H1 (cell line): ENCODE data around the gene SHISA6. TPM values are rescaled to one million over a fixed set of nuclear protein-coding genes. Genes with fewer than 3 reads are reported as not detected.

Experiments
- CTCF ChIA-PET: fragments of 300-600 bp; sonication (Branson Sonifier 250); formaldehyde crosslinking; loops from one replicate; lab custom pipeline; 2021; ENCODE audit not compliant: partially characterized antibody; lab: Charles Lee
- POLR2A ChIA-PET: fragments of 300-600 bp; sonication (Branson Sonifier 250); formaldehyde crosslinking; loops from one replicate; lab custom pipeline; 2021; ENCODE audit warnings: inconsistent platforms; ENCODE audit not compliant: partially characterized antibody; lab: Charles Lee
- DNase-seq, 2 experiments: peaks; one replicate each; pipeline versions ENCODE4 v3.0.0 to v3.0.0-alpha.2; 2010 to 2022; ENCODE audit warnings: low spot score in 2 of 2, low read depth in 1 of 2, mixed read lengths in 1 of 2
- FAIRE-seq: peaks from 2 replicates; lab custom pipeline; 2011; peaks lifted over from hg19 to GRCh38; lab: Jason Lieb, UNC
- H2AFZ ChIP-seq: 2 replicates; pipeline ENCODE4 v1.8.1; 2012; ENCODE audit warnings: low read length, inconsistent platforms
- H2AK5ac ChIP-seq: 2 replicates; pipeline ENCODE4 v1.6.1; 2013; ENCODE audit warnings: low read depth, low read length
- H2BK120ac ChIP-seq: replicated peaks from 2 replicates; pipeline ENCODE3; 2013; ENCODE audit warnings: low read depth, low read length, inconsistent platforms
- H2BK12ac ChIP-seq: 2 replicates; pipeline ENCODE4 v1.6.1; 2013; ENCODE audit warnings: low read depth, low read length
- H2BK15ac ChIP-seq: 2 replicates; pipeline ENCODE4 v1.6.1; 2013; ENCODE audit warnings: low read length
- H2BK20ac ChIP-seq: 2 replicates; pipeline ENCODE4 v1.6.1; 2013; ENCODE audit warnings: low read length
- H2BK5ac ChIP-seq: 2 replicates; pipeline ENCODE4 v1.6.1; 2013; ENCODE audit warnings: low read depth, low read length
- H3K14ac ChIP-seq: 2 replicates; pipeline ENCODE4 v1.6.1; 2013; ENCODE audit warnings: inconsistent platforms; ENCODE audit not compliant: insufficient read length
- H3K18ac ChIP-seq: 2 replicates; pipeline ENCODE4 v1.6.1; 2013; ENCODE audit warnings: low read length; ENCODE audit errors: extremely low read depth
- H3K23ac ChIP-seq: 2 replicates; pipeline ENCODE4 v1.6.1; 2013; ENCODE audit warnings: inconsistent platforms; ENCODE audit not compliant: insufficient read length
- H3K23me2 ChIP-seq: 2 replicates; pipeline ENCODE4 v1.6.1; 2013; ENCODE audit warnings: low read depth, low read length
- H3K27ac ChIP-seq: 2 replicates; pipeline ENCODE4 v1.6.1; 2011; ENCODE audit warnings: low read depth, low read length, inconsistent platforms
- H3K27me3 ChIP-seq, 4 experiments: replicated peaks in 1 of 4; 1 replicate in 1 of 4; 2 replicates in 3 of 4; pipeline versions ENCODE4 v1.6.1 to v1.8.1; 2011 to 2013; ENCODE audit warnings: low read length in 3 of 4, mild to moderate bottlenecking in 3 of 4, inconsistent platforms in 2 of 4, mixed read lengths in 2 of 4, moderate library complexity in 1 of 4; ENCODE audit not compliant: control insufficient read depth in 3 of 4, insufficient read depth in 3 of 4; ENCODE audit errors: extremely low read depth in 1 of 4
- H3K36me3 ChIP-seq, 4 experiments: 2 replicates each; pipeline versions ENCODE4 v1.6.1 to v1.8.1; 2011 to 2013; ENCODE audit warnings: mild to moderate bottlenecking in 4 of 4, low read length in 3 of 4, moderate library complexity in 2 of 4, control low read depth in 1 of 4, inconsistent platforms in 1 of 4; ENCODE audit not compliant: insufficient read depth in 4 of 4, control insufficient read depth in 2 of 4
- H3K4ac ChIP-seq: replicated peaks from 2 replicates; pipeline ENCODE3; 2013; ENCODE audit warnings: low read length, low read depth, mixed read lengths, inconsistent platforms; ENCODE audit not compliant: insufficient read length
- H3K4me1 ChIP-seq, 4 experiments: replicated peaks in 1 of 4; 1 replicate in 1 of 4; 2 replicates in 3 of 4; pipeline versions ENCODE4 v1.6.1 to v1.8.1; 2011 to 2013; ENCODE audit warnings: low read length in 3 of 4, inconsistent platforms in 2 of 4, mixed read lengths in 1 of 4; ENCODE audit not compliant: insufficient read depth in 4 of 4, control insufficient read depth in 3 of 4
- H3K4me2 ChIP-seq, 2 experiments: 2 replicates each; pipeline versions ENCODE4 v1.6.1 to v1.8.1; 2011 to 2013; ENCODE audit warnings: low read depth in 2 of 2, low read length in 2 of 2, control low read depth in 1 of 2, inconsistent platforms in 1 of 2, mild to moderate bottlenecking in 1 of 2; ENCODE audit not compliant: insufficient read depth in 1 of 2
- H3K4me3 ChIP-seq, 4 experiments: fragments of 200-600, 300-600 bp in 1 of 4; sonication (generic), shearing (Covaris generic), sonication (Bioruptor Twin) in 1 of 4; 2 replicates each; pipeline versions ENCODE4 v1.5.1 to v1.8.1; 2011 to 2016; ENCODE audit warnings: low read length in 4 of 4, low read depth in 3 of 4, control low read depth in 2 of 4, inconsistent platforms in 2 of 4, mild to moderate bottlenecking in 2 of 4, mixed read lengths in 1 of 4, moderate library complexity in 1 of 4; ENCODE audit not compliant: insufficient read depth in 2 of 4; ENCODE audit errors: extremely low read depth in 1 of 4
- H3K56ac ChIP-seq: replicated peaks from 2 replicates; pipeline ENCODE3; 2013; ENCODE audit warnings: low read depth, mild to moderate bottlenecking, mixed read lengths, low read length, inconsistent platforms; ENCODE audit not compliant: insufficient read length
- H3K79me1 ChIP-seq: 2 replicates; pipeline ENCODE4 v1.6.1; 2013; ENCODE audit warnings: low read depth, low read length, control low read depth
- H3K79me2 ChIP-seq, 2 experiments: 2 replicates each; pipeline versions ENCODE4 v1.6.1 to v1.8.1; 2012 to 2013; ENCODE audit warnings: low read length in 2 of 2, mild to moderate bottlenecking in 2 of 2, inconsistent platforms in 1 of 2; ENCODE audit not compliant: insufficient read depth in 2 of 2, control insufficient read depth in 1 of 2
- H3K9ac ChIP-seq, 4 experiments: replicated peaks in 1 of 4; 1 replicate in 1 of 4; 2 replicates in 3 of 4; pipeline versions ENCODE4 v1.6.1 to v1.8.1; 2011 to 2013; ENCODE audit warnings: low read depth in 3 of 4, low read length in 3 of 4, control low read depth in 2 of 4, mild to moderate bottlenecking in 2 of 4, moderate library complexity in 2 of 4, inconsistent platforms in 1 of 4; ENCODE audit errors: extremely low read depth in 1 of 4
- H3K9me3 ChIP-seq, 2 experiments: 2 replicates each; pipeline versions ENCODE4 v1.6.1 to v1.8.1; 2012 to 2013; ENCODE audit warnings: mild to moderate bottlenecking in 2 of 2, moderate library complexity in 2 of 2, control low read depth in 1 of 2, inconsistent platforms in 1 of 2, low read depth in 1 of 2, low read length in 1 of 2, mixed read lengths in 1 of 2; ENCODE audit not compliant: insufficient read depth in 2 of 2
- H4K20me1 ChIP-seq, 2 experiments: replicated peaks in 1 of 2; 2 replicates each; pipeline versions ENCODE3 to v1.8.1; 2011 to 2013; ENCODE audit warnings: inconsistent platforms in 2 of 2, low read length in 2 of 2, mild to moderate bottlenecking in 1 of 2; ENCODE audit not compliant: insufficient read depth in 2 of 2, control insufficient read depth in 1 of 2
- H4K5ac ChIP-seq: 2 replicates; pipeline ENCODE4 v1.6.1; 2013; ENCODE audit warnings: low read length, low read depth, mixed read lengths, inconsistent platforms; ENCODE audit not compliant: insufficient read length
- H4K8ac ChIP-seq: 2 replicates; pipeline ENCODE4 v1.8.0; 2013; ENCODE audit warnings: mild to moderate bottlenecking, moderate library complexity, low read length, inconsistent platforms; ENCODE audit not compliant: insufficient read depth; ENCODE audit errors: extremely low read depth
- H4K91ac ChIP-seq: replicated peaks from 2 replicates; pipeline ENCODE3; 2013; ENCODE audit warnings: low read length, mixed read lengths, inconsistent platforms; ENCODE audit not compliant: insufficient read length
- E2F6 ChIP-seq: IDR thresholded peaks from 2 replicates; pipeline ENCODE4 v1.6.1; 2012; ENCODE audit warnings: inconsistent platforms
- EZH2 ChIP-seq: fragments of 200-600 bp; sonication (generic); IDR thresholded peaks from 2 replicates; pipeline ENCODE4 v1.7.1; 2012; ENCODE audit warnings: low read depth, mild to moderate bottlenecking, moderate library complexity, low read length, inconsistent platforms; ENCODE audit not compliant: severe bottlenecking
- PHF8 ChIP-seq: fragments of 200-600 bp; sonication (generic); conservative IDR thresholded peaks from 2 replicates; pipeline ENCODE4 v1.7.1; 2012; ENCODE audit warnings: low read depth, mild to moderate bottlenecking, inconsistent platforms, low read length, moderate library complexity
- POLR2AphosphoS5 ChIP-seq: IDR thresholded peaks from 2 replicates; pipeline ENCODE4 v1.6.1; 2011; ENCODE audit warnings: low read depth, low read length
- WGBS, 2 experiments: shearing (Covaris generic) in 1 of 2; methylation state at CpG; one replicate each; pipeline versions ENCODE4 v1.1.6 to v1.1.7; 2013 to 2015; ENCODE audit warnings: low lambda C conversion rate in 2 of 2, mixed read lengths in 2 of 2, inconsistent platforms in 1 of 2, low coverage in 1 of 2, missing lambda C conversion rate in 1 of 2; ENCODE audit not compliant: insufficient replicate concordance in 2 of 2, insufficient coverage in 1 of 2, insufficient read length in 1 of 2; ENCODE audit errors: extremely low coverage in 1 of 2, missing lambda C conversion rate in 1 of 2; 5-methylcytosine and 5-hydroxymethylcytosine counted together
- polyA plus RNA-seq, 7 experiments: library from polyadenylated mRNA; depleted of rRNA in 3 of 7; stranded (reverse) in 5 of 7; unstranded in 2 of 7; fragments of >200 nt in 5 of 7; fragments of 200-250 nt in 2 of 7; gene quantifications; 1 replicate in 5 of 7; 2 replicates in 1 of 7; 4 replicates in 1 of 7; pipeline versions ENCODE4 v1.2.1 to v1.2.3, GENCODE V29; 2011 to 2013; ENCODE audit warnings: missing spikeins in 2 of 7, mixed read lengths in 2 of 7
- total RNA-seq: library from RNA; stranded (reverse); fragmentation: NEBNext Ultra II Directional; extraction: Animal tissue kit (Norgen Biotek cat#: 25700); gene quantifications from 2 replicates; pipeline ENCODE4 v1.2.1, GENCODE V29; 2021

SHISA6 gene
- total and polyA plus RNA-seq, 2 of the 8 experiments (the other 6 are each of a cell fraction or from before 2014, with no cell fraction given) = 2.9 to 4.8 TPM

- ChIA-PET CTCF (interaction anchor here (0.7 to 5.5 kb wide), 9 partner anchors 10 to 285 kb away, joined by 3 to 23 read pairs (median 3); no protein-coding TSS in a partner anchor), POLR2A (interaction anchor here (0.9 kb wide), 1 partner anchor 10 kb away, joined by 3 read pairs; no protein-coding TSS in a partner anchor)
- H3K36me3 ChIP-seq = no peaks in the 10 kb centered on the region
- no peaks in the 10 kb centered on the region for H3K79me2 ChIP-seq
- no peaks in the 10 kb centered on the region for H4K20me1 ChIP-seq
- no peak overlapping the region for H2BK20ac ChIP-seq
- H3K4me1 ChIP-seq = no peaks in the 10 kb centered on the region
- no peak overlapping the region for H2AK5ac ChIP-seq
- no peak overlapping the region for H3K23ac ChIP-seq
- no peak overlapping the region for H3K4me3 ChIP-seq
- H3K9me3 ChIP-seq = no peaks in the 10 kb centered on the region
- H3K4me2 ChIP-seq = no peak overlapping the region
- no peak overlapping the region for H3K18ac ChIP-seq
- H3K27ac ChIP-seq = no peak overlapping the region
- H2BK15ac ChIP-seq = no peak overlapping the region
- H3K56ac ChIP-seq = no peak overlapping the region
- H2AFZ ChIP-seq = no peak overlapping the region
- H2BK5ac ChIP-seq = no peak overlapping the region
- H4K8ac ChIP-seq = no peak overlapping the region
- H3K79me1 ChIP-seq = no peaks in the 10 kb centered on the region
- H3K23me2 ChIP-seq = no peaks in the 10 kb centered on the region
- no peak overlapping the region for H3K4ac ChIP-seq
- H3K27me3 ChIP-seq = no peaks in the 10 kb centered on the region
- DNase-seq (no peak), FAIRE-seq (no peak)
- 95% methylated on average over 5 of the region's 5 CpGs; no CpG with 5 or more reads in 1 of the 2 experiments for WGBS, 2 experiments
- H2BK120ac ChIP-seq = no peak overlapping the region
- H2BK12ac ChIP-seq = no peak overlapping the region
- H4K91ac ChIP-seq = peak overlapping the region; percentile 30
- no peak overlapping the region for H4K5ac ChIP-seq
- no peak overlapping the region for H3K14ac ChIP-seq
- H3K9ac ChIP-seq = no peak overlapping the region
- TF ChIP-seq E2F6 (no peak), EZH2 (no peak), PHF8 (no peak), POLR2AphosphoS5 (no peak)
Observed at GRCh38 chr17:11582217-11582616, 341.2 kb downstream of the SHISA6 start.
